ENCODE measurements around the gene DYSF. TPM values are rescaled to one million over a fixed set of nuclear protein-coding genes. Genes with fewer than 3 reads are reported as not detected.

Gene DYSF
- polyA plus RNA-seq, 1 donor from 2014 or later, result 0.04 TPM

GRCh38 chr2:71538241-71538640 is 84.9 kb downstream of the DYSF start:
- H2AFZ ChIP-seq (ENCODE audit: low read depth, low read length), result no peak overlapping the region
- H3K4me2 ChIP-seq (ENCODE audit: low read length), result no peak overlapping the region
- H3K79me2 ChIP-seq (replicated peaks; ENCODE audit: insufficient read depth, low read length), result no peaks in the 10 kb centered on the region
- no peaks in the 10 kb centered on the region for H3F3A ChIP-seq (ENCODE audit: insufficient read depth, low read length, poor library complexity, severe bottlenecking)
- no peak overlapping the region for H3K27ac ChIP-seq (ENCODE audit: low read length)
- TF ChIP-seq TAF1 (IDR thresholded peaks at IDR 0.05; ENCODE audit: low read depth) (no peak), SMC3 (conservative IDR thresholded peaks at IDR 0.05; ENCODE audit: poor library complexity) (no peak), CTCF (IDR thresholded peaks at IDR 0.05; ENCODE audit: poor library complexity, severe bottlenecking) (no peak), POLR2AphosphoS5 (IDR thresholded peaks at IDR 0.05) (no peak), REST (IDR thresholded peaks at IDR 0.05; ENCODE audit: borderline replicate concordance) (no peak), EP300 (conservative IDR thresholded peaks at IDR 0.05; ENCODE audit: poor library complexity, severe bottlenecking) (no peak), RAD21 (conservative IDR thresholded peaks at IDR 0.05) (no peak), MXI1 (conservative IDR thresholded peaks at IDR 0.05; ENCODE audit: poor library complexity, severe bottlenecking) (no peak), EZH2 (IDR thresholded peaks at IDR 0.05; ENCODE audit: borderline replicate concordance, insufficient read depth, low read length, poor library complexity, severe bottlenecking) (no peak)
- no peak overlapping the region for H3K4me3 ChIP-seq (ENCODE audit: low read length)
- no peaks in the 10 kb centered on the region for H3K36me3 ChIP-seq (ENCODE audit: insufficient read depth, low read length)
- H4K20me1 ChIP-seq (ENCODE audit: insufficient read depth), result no peaks in the 10 kb centered on the region
- H3K27me3 ChIP-seq (ENCODE audit: insufficient read depth, low read depth, low read length), result no peaks in the 10 kb centered on the region
- H3K9me3 ChIP-seq (ENCODE audit: low read length), result no peaks in the 10 kb centered on the region
- H3K9ac ChIP-seq (ENCODE audit: low read length), result no peak overlapping the region
- no peaks in the 10 kb centered on the region for H3K9me2 ChIP-seq (ENCODE audit: insufficient read depth, low read length)

- H3K4me3 ChIP-seq (ENCODE audit: low read length), result no peak overlapping the region
- no peaks in the 10 kb centered on the region for H3K36me3 ChIP-seq (ENCODE audit: insufficient read depth, low read length)
- no peak overlapping the region for H3K9ac ChIP-seq (ENCODE audit: low read length)
- no peaks in the 10 kb centered on the region for H3K79me2 ChIP-seq (replicated peaks; ENCODE audit: insufficient read depth, low read length)
- no peak for TF ChIP-seq REST (IDR thresholded peaks at IDR 0.05; ENCODE audit: borderline replicate concordance)
- no peak for TF ChIP-seq SMC3 (conservative IDR thresholded peaks at IDR 0.05; ENCODE audit: poor library complexity)
- no peak for TF ChIP-seq CTCF (IDR thresholded peaks at IDR 0.05; ENCODE audit: poor library complexity, severe bottlenecking)
- TF ChIP-seq EZH2 (IDR thresholded peaks at IDR 0.05; ENCODE audit: borderline replicate concordance, insufficient read depth, low read length, poor library complexity, severe bottlenecking), result no peak
- no peak for TF ChIP-seq RAD21 (conservative IDR thresholded peaks at IDR 0.05)
- no peak for TF ChIP-seq MXI1 (conservative IDR thresholded peaks at IDR 0.05; ENCODE audit: poor library complexity, severe bottlenecking)
- no peaks in the 10 kb centered on the region for H3K9me3 ChIP-seq (ENCODE audit: low read length)
- H4K20me1 ChIP-seq (ENCODE audit: insufficient read depth), result no peaks in the 10 kb centered on the region
- no peaks in the 10 kb centered on the region for H3K9me2 ChIP-seq (ENCODE audit: insufficient read depth, low read length)
- no peaks in the 10 kb centered on the region for H3K27me3 ChIP-seq (ENCODE audit: insufficient read depth, low read depth, low read length)
- no peak overlapping the region for H2AFZ ChIP-seq (ENCODE audit: low read depth, low read length)
- no peak overlapping the region for H3K4me2 ChIP-seq (ENCODE audit: low read length)
- H3F3A ChIP-seq (ENCODE audit: insufficient read depth, low read length, poor library complexity, severe bottlenecking), result no peaks in the 10 kb centered on the region
- no peak overlapping the region for H3K27ac ChIP-seq (ENCODE audit: low read length)
Measured at GRCh38 chr2:71538656-71539265, 85.4 kb downstream of the DYSF start.

Data from neural cell (in vitro differentiated cells).